B cell (primary cell): ENCODE measurements around the gene TBC1D1. TPM values are rescaled to one million over a fixed set of nuclear protein-coding genes. Genes with fewer than 3 reads are reported as not detected.

Experiments used
- ATAC-seq: fragments of 200-7000 bp; cut with Tn5 transposase; one replicate; pipeline ENCODE4 v1.10.0; 2021; ENCODE audit warnings: low read depth, mild to moderate bottlenecking, moderate number of reproducible peaks, moderate library complexity
- CTCF ChIA-PET: fragments of 350-600 bp; sonication (Branson Sonifier 250); formaldehyde crosslinking; loops from one replicate; lab custom pipeline; 2021; ENCODE audit warnings: antibody characterized with exemption, inconsistent platforms; lab: Charles Lee
- POLR2A ChIA-PET: fragments of 350-600 bp; sonication (Branson Sonifier 250); formaldehyde crosslinking; loops from one replicate; lab custom pipeline; 2021; ENCODE audit warnings: antibody characterized with exemption; lab: Charles Lee
- DNase-seq: peaks from one replicate; pipeline ENCODE4 v3.0.0; 2013
- H2AFZ ChIP-seq: 2 replicates; pipeline ENCODE4 v1.6.1; 2012; ENCODE audit warnings: mild to moderate bottlenecking, low read depth, low read length; ENCODE audit not compliant: insufficient read depth, poor library complexity, severe bottlenecking
- H3K27ac ChIP-seq, 2 donors: 1 replicate in 1 of 2; 2 replicates in 1 of 2; pipeline ENCODE4 v1.5.1; 2012 to 2013; ENCODE audit warnings: low read length in 2 of 2, mild to moderate bottlenecking in 2 of 2, moderate library complexity in 1 of 2
- H3K27me3 ChIP-seq, 4 experiments: fragments of 200-600 bp in 1 of 4; sonication (generic) in 1 of 4; replicated peaks in 1 of 4; 1 replicate in 2 of 4; 2 replicates in 2 of 4; pipeline versions ENCODE4 v1.6.1 to v1.7.0; 2013 to 2016; ENCODE audit warnings: low read length in 3 of 4, mild to moderate bottlenecking in 2 of 4, mixed read lengths in 1 of 4, moderate library complexity in 1 of 4; ENCODE audit not compliant: insufficient read depth in 4 of 4, control insufficient read depth in 3 of 4; ENCODE audit errors: control extremely low read depth in 1 of 4
- H3K36me3 ChIP-seq, 2 experiments: replicated peaks in 1 of 2; 1 replicate in 1 of 2; 2 replicates in 1 of 2; pipeline versions ENCODE4 v1.6.1 to v1.7.1; 2013; ENCODE audit warnings: low read length in 1 of 2; ENCODE audit not compliant: insufficient read depth in 2 of 2, control insufficient read depth in 1 of 2; ENCODE audit errors: control extremely low read depth in 1 of 2, extremely low read depth in 1 of 2
- H3K4me1 ChIP-seq, 2 donors: fragments of 200-600 bp in 1 of 2; sonication (generic) in 1 of 2; 1 replicate in 1 of 2; 2 replicates in 1 of 2; pipeline versions ENCODE4 v1.5.1 to v1.6.1; 2013 to 2017; ENCODE audit warnings: low read length in 2 of 2; ENCODE audit not compliant: control insufficient read depth in 2 of 2, insufficient read depth in 2 of 2
- H3K4me2 ChIP-seq: replicated peaks from 2 replicates; pipeline ENCODE3; 2012; ENCODE audit warnings: mild to moderate bottlenecking, low read depth, low read length; ENCODE audit not compliant: poor library complexity, severe bottlenecking
- H3K4me3 ChIP-seq, 5 experiments: fragments of 200-600 bp in 1 of 5; sonication (generic) in 1 of 5; 1 replicate in 3 of 5; 2 replicates in 2 of 5; pipeline versions ENCODE4 v1.5.1 to v1.7.0; 2011 to 2016; ENCODE audit warnings: low read length in 4 of 5, mild to moderate bottlenecking in 4 of 5, low read depth in 2 of 5, control low read depth in 1 of 5, moderate library complexity in 1 of 5; ENCODE audit not compliant: insufficient read depth in 1 of 5; ENCODE audit errors: control extremely low read depth in 1 of 5, extremely low read depth in 1 of 5
- H3K79me2 ChIP-seq: fragments of 200-600 bp; sonication (generic); one replicate; pipeline ENCODE4 v1.6.0; 2016; ENCODE audit warnings: low read length; ENCODE audit not compliant: control insufficient read depth, insufficient read depth
- H3K9ac ChIP-seq: fragments of 200-600 bp; sonication (generic); 2 replicates; pipeline ENCODE4 v1.6.1; 2017; ENCODE audit warnings: mild to moderate bottlenecking, low read length, moderate library complexity
- H3K9me3 ChIP-seq, 3 donors: one replicate each; pipeline versions ENCODE4 v1.6.1 to v1.7.1; 2013; ENCODE audit warnings: low read length in 2 of 3; ENCODE audit not compliant: control insufficient read depth in 2 of 3, insufficient read depth in 1 of 3; ENCODE audit errors: control extremely low read depth in 1 of 3
- H4K20me1 ChIP-seq: 2 replicates; pipeline ENCODE4 v1.6.0; 2012; ENCODE audit warnings: mild to moderate bottlenecking, low read length; ENCODE audit not compliant: insufficient read depth, control insufficient read depth, poor library complexity, severe bottlenecking
- H3K27ac Mint-ChIP-seq: one replicate; pipeline ENCODE4 v1.8.0; 2021; ENCODE audit warnings: mixed read lengths
- H3K27me3 Mint-ChIP-seq: one replicate; pipeline ENCODE4 v1.8.0; 2021; ENCODE audit warnings: mixed read lengths
- H3K4me1 Mint-ChIP-seq: one replicate; pipeline ENCODE4 v1.8.0; 2021; ENCODE audit warnings: mixed read lengths
- H3K4me3 Mint-ChIP-seq: one replicate; pipeline ENCODE4 v1.8.0; 2021; ENCODE audit warnings: mixed read lengths
- H3K9me3 Mint-ChIP-seq: one replicate; pipeline ENCODE4 v1.8.0; 2022; ENCODE audit warnings: mixed read lengths; ENCODE audit not compliant: insufficient read depth
- CTCF ChIP-seq: fragments of 200-600 bp; IDR thresholded peaks from one replicate; pipeline ENCODE4 v1.8.0; 2022; ENCODE audit warnings: antibody characterized with exemption, mild to moderate bottlenecking
- EZH2 ChIP-seq: IDR thresholded peaks from 2 replicates; pipeline ENCODE4 v1.6.1; 2012; ENCODE audit warnings: borderline replicate concordance, low read depth, mild to moderate bottlenecking, moderate library complexity, low read length; ENCODE audit not compliant: insufficient read depth, poor library complexity, severe bottlenecking
- WGBS: methylation state at CpG from one replicate; pipeline ENCODE4 v1.1.5; 2013; ENCODE audit warnings: missing lambda C conversion rate; ENCODE audit not compliant: insufficient coverage; 5-methylcytosine and 5-hydroxymethylcytosine counted together
- intact Hi-C: fragments of 100-400 bp; cut with micrococcal nuclease; formaldehyde crosslinking; loops from one replicate; pipeline ENCODE4 v1.10.0; 2022
- polyA plus RNA-seq: library from polyadenylated mRNA; depleted of rRNA; stranded (reverse); fragments of >200 nt; gene quantifications from 2 replicates; pipeline ENCODE4 v1.2.3, GENCODE V29; 2012
- total RNA-seq, 2 donors: library from RNA; stranded (reverse); fragments of 120-200 nt in 1 of 2; gene quantifications; 1 replicate in 1 of 2; 2 replicates in 1 of 2; pipeline versions ENCODE4 v1.2.3 to v1.2.4, GENCODE V29; 2013 to 2022

Gene TBC1D1
- total and polyA plus RNA-seq, 2 donors (not counting 1 experiment from before 2014, with no cell fraction given) = 88.2 to 98.7 TPM

- no peak for ATAC-seq
- Histone ChIP-seq H3K27me3 (no peaks in the 10 kb centered on the region), H3K27ac (no peak overlapping the region), H3K4me3 (no peak overlapping the region), H3K36me3 (peaks cover 6 to 7% of the 10 kb centered on the region in 2 experiments), H3K79me2 (peaks cover 98% of the 10 kb centered on the region), H3K9ac (no peak overlapping the region), H3K4me1 (peaks cover 10 to 15% of the 10 kb centered on the region in 2 donors), H2AFZ (no peak overlapping the region), H3K4me2 (no peak overlapping the region), H4K20me1 (peaks cover 65% of the 10 kb centered on the region), H3K9me3 (no peaks in the 10 kb centered on the region)
- Mint-ChIP-seq H3K27ac (peak overlapping the region; percentile 12), H3K4me1 (peaks cover 53% of the 10 kb centered on the region), H3K27me3 (no peaks in the 10 kb centered on the region), H3K4me3 (no peak overlapping the region), H3K9me3 (no peaks in the 10 kb centered on the region)
- TF ChIP-seq EZH2 = no peak
- no peak for TF ChIP-seq CTCF
- CTCF ChIA-PET = no interaction called here
- DNase-seq = no peak
- intact Hi-C loops = no loop called here
- POLR2A ChIA-PET = no interaction called here
- no CpG with 5 or more reads among the region's 3 CpGs for WGBS
Measured at GRCh38 chr4:38001927-38002326, 111.0 kb downstream of the TBC1D1 start.

DNA sequence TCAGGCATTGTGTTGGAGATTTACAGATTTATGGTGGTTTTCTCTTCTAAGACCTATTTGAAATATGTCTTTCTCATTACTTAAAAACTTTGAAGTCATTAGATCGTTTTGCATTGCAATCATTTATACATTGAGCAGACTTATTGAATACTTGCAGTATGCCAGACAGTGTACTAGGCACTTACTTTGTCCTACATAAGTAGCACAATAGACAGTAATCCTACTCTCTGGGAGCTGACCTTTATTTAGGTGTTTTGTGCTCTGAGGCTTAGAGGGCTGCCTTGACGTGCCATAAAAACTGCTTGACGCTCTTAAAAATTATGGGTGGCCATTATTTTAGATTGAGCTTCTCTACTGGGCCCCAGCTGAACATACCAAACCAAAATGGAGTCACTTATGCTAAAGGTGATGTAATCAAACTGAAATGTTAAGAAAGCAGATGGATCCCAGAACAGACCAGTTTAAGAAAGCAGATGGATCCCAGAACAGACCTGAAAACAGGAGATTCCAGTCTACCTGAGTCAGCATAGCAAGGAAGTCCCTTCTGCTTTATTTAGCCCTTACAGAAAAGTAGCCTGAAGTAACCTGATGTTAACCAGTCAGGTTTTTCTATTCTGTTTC lies 111.7 kb downstream of the TBC1D1 start:
- Mint-ChIP-seq H3K9me3 (no peaks in the 10 kb centered on the region), H3K4me3 (no peak overlapping the region), H3K27ac (no peak overlapping the region), H3K4me1 (peaks cover 56% of the 10 kb centered on the region), H3K27me3 (no peaks in the 10 kb centered on the region)
- H3K9ac ChIP-seq = no peak overlapping the region
- no peak overlapping the region for H3K4me2 ChIP-seq
- 100% methylated on average over 2 of the region's 3 CpGs for WGBS
- intact Hi-C loops = no loop called here
- H3K36me3 ChIP-seq = peaks cover 6 to 7% of the 10 kb centered on the region in 2 experiments
- no peaks in the 10 kb centered on the region for H3K9me3 ChIP-seq
- H3K27ac ChIP-seq = no peak overlapping the region
- DNase-seq = no peak
- ChIA-PET POLR2A (no interaction called here), CTCF (no interaction called here)
- TF ChIP-seq EZH2 (no peak), CTCF (no peak)
- peaks cover 67% of the 10 kb centered on the region for H4K20me1 ChIP-seq
- no peaks in the 10 kb centered on the region for H3K27me3 ChIP-seq
- H3K4me3 ChIP-seq = no peak overlapping the region
- H3K4me1 ChIP-seq = peaks cover 10 to 15% of the 10 kb centered on the region in 2 donors
- H2AFZ ChIP-seq = no peak overlapping the region
- no peak for ATAC-seq
- H3K79me2 ChIP-seq = peaks cover 98% of the 10 kb centered on the region
